ENCODE results near the gene TUBAL3.

Gene TUBAL3

GRCh38 chr10:5404208-5405041, at the start of gene TUBAL3:
Gene TUBAL3, minus strand, starts transcription at chr10:5404828. Its CDS starts 36 bp downstream, at chr10:5404792.
- no peak for DNase-seq

DNA sequence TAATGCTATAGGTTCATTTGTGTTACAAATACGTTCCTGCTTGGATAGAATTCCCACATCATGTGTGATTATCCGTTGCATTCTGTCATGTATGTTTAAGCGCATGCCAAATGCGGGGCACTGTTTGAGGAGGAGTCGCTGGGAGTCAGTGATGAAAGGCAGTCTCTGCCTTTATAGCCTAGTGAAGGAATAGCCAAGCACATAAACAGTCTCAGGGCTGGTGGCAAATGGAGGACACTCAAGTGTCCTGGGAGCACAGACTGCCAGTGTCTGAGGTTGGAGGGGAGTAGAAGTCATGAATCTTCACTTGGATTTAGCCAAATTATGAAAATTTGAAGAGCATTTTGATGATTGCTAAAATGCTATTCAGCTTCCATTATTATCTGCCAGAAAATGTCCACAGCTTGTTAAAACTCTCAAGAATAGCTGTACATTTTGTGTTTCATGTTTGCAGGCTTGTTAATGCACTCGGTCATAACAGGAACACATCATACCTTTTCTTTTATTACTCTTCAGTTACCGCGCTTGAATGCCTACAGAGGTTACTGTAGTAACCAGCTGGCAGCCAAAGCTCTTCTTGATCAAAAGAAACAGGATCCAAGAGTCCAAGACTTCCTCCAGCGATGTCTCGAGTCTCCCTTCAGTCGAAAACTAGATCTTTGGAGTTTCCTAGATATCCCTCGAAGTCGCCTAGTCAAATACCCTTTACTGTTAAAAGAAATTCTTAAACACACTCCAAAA, 49.3 kb upstream of the TUBAL3 start:
- DNase-seq = no peak

- DNase-seq = no peak
These were observed 46.2 kb upstream of the TUBAL3 start for GRCh38 chr10:5450605-5451384.

- DNase-seq = no peak
These were observed 45.2 kb upstream of the TUBAL3 start for GRCh38 chr10:5449823-5450222.

DNA sequence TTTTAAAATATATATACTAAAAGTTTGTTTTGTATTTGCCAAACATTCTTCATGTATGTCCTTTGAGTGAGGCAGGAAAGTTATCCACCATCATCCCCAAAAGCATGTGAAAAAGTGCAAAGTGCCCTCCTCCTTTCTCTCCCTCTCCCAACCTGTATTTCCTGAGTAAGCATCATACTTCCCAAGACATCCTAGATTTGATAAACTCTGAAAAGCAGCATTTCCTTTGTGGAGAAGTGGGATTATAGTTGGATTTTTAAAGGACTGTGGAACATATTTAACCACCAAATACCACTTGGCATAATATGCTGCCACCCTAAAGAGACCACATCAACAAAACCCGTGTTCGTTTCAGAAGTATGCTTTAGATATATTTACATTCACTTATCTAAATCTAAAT, 44.6 kb upstream of the TUBAL3 start:
- DNase-seq = no peak

DNA sequence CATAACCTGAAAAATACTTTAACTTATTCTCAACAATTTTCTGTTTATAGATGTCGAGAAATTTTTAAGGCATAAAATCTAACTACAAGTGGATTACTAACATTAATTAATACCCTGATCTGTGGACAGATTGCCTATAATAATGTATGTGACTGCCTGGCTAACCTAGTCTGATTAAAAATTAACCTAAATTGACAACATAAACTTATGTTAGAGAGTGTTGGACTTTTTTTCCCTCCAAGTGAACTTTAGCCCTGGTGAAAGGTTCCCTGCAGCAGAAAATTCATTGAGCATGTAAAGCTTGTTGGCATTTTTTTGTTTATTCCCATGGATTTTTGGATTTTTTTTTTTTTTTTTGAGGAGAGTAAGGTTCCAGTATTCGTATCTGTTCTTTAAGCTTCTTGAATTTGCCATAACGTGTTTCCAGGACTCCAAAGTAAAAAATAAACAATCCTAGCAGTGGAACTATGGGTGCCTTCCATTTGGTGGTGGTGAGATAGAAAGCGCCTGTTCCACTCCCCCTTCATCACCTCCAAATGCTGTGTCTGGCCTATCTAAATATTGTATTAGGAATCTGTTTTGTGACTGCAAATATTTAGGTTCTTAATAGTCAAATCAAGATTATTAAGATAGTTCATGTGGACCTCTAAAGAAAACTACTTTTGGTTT, 43.8 kb upstream of the TUBAL3 start:
- no peak for DNase-seq

- DNase-seq = peak; percentile 48
These were observed 43.0 kb upstream of the TUBAL3 start for GRCh38 chr10:5447611-5448071.

DNA sequence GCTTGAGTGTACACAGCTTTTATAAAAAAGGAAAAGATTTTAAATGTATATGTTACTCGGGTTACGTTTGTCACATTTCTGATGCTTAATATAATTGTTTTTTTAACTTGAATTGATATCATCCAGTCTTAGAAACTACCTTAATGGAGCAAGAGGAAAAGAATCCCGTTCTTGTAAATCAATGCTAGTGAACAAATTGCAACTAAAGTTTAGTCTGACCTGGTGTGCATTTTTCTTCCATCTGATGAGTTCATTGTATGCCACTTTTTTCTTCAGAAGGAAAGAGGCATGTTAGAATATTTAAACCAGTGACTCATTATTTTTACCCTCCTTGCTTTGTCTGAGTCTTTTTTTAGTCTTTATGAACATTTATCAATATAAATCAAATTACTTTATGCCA, 42.4 kb upstream of the TUBAL3 start:
- no peak for DNase-seq

DNA sequence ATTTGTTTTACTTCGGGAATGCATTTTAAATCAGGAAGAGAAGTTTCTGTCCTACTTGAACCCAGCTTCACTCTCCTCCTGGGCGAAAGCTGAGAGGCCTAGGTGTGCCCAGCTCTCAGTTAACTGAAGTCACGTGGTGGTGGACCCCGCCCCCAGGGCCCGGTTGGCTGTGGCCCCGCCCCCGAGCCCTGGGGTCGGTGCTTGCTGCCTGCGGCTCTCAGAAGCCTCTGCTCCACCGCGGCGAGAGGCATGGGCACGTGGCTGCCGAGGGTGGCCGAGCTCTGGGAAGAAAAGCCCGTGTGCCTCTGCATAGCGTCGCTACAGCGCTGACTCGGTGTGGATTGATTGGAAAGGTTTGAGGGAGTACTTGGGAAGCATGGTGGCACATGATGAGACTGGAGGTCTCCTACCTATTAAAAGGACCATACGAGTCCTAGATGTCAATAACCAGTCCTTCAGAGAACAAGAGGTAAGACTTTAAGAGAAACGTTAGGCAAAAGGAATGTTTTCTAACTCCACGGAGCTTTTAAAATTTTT, 41.8 kb upstream of the TUBAL3 start:
- DNase-seq = peak; percentile 74

GRCh38 chr10:5445006-5445405, 40.4 kb upstream of the TUBAL3 start:
- no peak for DNase-seq

GRCh38 chr10:5443429-5443828, 38.8 kb upstream of the TUBAL3 start:
- DNase-seq = no peak

DNA sequence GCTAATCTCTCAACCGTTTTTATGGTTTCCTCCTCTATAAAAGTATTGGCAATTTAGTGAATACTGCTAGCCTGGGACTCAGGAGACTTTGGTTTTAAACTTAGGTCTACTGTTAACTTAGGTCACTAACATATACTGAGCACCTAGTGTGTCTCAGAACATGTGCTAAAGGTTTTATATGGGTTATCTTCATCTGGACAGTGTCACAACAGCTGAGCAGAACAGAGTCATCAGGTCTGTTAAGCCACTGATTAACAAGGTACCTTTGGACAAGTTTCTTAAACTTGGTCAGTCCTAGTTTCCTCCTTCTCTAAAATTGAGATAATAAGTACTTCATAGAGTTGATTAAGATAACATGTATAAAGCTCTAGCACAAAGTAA, 38.4 kb upstream of the TUBAL3 start:
- DNase-seq = no peak

- DNase-seq = peak; percentile 72
These were observed 37.7 kb upstream of the TUBAL3 start for GRCh38 chr10:5442065-5442989.

- no peak for DNase-seq
These were observed 36.5 kb upstream of the TUBAL3 start for GRCh38 chr10:5441106-5441505.

DNA sequence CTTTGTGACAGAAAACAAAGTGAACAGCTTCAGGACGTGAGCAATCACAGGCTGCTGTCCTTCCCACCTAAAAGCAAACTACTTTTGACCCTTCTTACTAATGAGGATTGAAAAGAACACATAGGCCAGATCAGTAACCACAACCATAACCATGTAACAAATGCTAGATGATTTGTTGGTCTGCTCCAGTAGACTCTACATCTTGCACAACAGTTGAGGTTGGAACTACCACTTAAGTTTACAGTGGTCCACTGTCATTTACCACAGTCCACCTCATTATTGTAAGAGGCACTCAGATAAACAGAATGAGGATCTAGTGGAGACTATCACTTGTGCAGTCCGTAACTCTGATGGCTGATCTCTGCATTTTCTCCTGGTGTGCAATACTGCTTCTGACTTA, 35.6 kb upstream of the TUBAL3 start:
- DNase-seq = no peak

DNA sequence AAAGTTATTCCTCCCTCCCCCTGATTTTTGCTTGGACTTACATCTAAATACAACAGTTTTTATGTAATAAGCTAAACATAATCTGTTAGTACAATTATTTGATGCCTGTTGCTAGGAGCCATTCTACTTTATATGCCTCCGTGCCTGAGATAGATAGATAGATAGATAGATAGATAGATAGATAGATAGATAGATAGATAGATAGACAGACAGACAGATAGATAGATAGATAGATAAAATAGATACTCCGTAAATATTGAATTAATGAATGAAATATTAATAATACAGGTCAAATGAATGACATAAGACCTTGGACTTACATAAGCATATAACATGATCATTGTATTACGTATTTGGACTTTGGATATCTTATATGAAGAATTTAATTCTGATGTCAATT, 30.7 kb upstream of the TUBAL3 start:
- no peak for DNase-seq

- DNase-seq = peak; percentile 45
These were observed 29.6 kb upstream of the TUBAL3 start for GRCh38 chr10:5434017-5434753.

- no peak for DNase-seq
These were observed 28.6 kb upstream of the TUBAL3 start for GRCh38 chr10:5433182-5433581.

GRCh38 chr10:5428133-5428532, 23.5 kb upstream of the TUBAL3 start:
- DNase-seq = no peak

- DNase-seq = no peak
These were observed 20.1 kb upstream of the TUBAL3 start for GRCh38 chr10:5424751-5425150.

- no peak for DNase-seq
These were observed 19.1 kb upstream of the TUBAL3 start for GRCh38 chr10:5423771-5424170.

Measured in CD4-positive, alpha-beta T cell treated with Interleukin-10 for 1 hour (primary cell).